Keratinocyte (primary cell): ENCODE measurements around the gene TCEA2. TPM values are rescaled to one million over a fixed set of nuclear protein-coding genes. Genes with fewer than 3 reads are reported as not detected.

ENCODE experiments used
- DNase-seq: peaks from one replicate; pipeline ENCODE4 v3.0.0-alpha.2; 2011; ENCODE audit warnings: low read depth, missing footprints, low spot score
- FAIRE-seq: peaks from 2 replicates; lab custom pipeline; 2011; peaks lifted over from hg19 to GRCh38; lab: Jason Lieb, UNC
- H2AFZ ChIP-seq: 2 replicates; pipeline ENCODE4 v1.6.0; 2012; ENCODE audit warnings: low read length, control low read depth, inconsistent platforms; ENCODE audit not compliant: control insufficient read depth
- H3K27ac ChIP-seq: 2 replicates; pipeline ENCODE4 v1.5.1; 2011; ENCODE audit warnings: low read length; ENCODE audit not compliant: control insufficient read depth, insufficient read depth
- H3K27me3 ChIP-seq: 3 replicates; pipeline ENCODE4 v1.6.0; 2011; ENCODE audit warnings: low read length; ENCODE audit not compliant: control insufficient read depth, insufficient read depth; ENCODE audit errors: extremely low read depth
- H3K36me3 ChIP-seq, 2 experiments: 2 replicates in 1 of 2; 3 replicates in 1 of 2; pipeline ENCODE4 v1.5.1; 2011; ENCODE audit warnings: low read length in 2 of 2, mild to moderate bottlenecking in 1 of 2; ENCODE audit not compliant: control insufficient read depth in 2 of 2, insufficient read depth in 2 of 2; ENCODE audit errors: extremely low read depth in 1 of 2
- H3K4me1 ChIP-seq: 3 replicates; pipeline ENCODE4 v1.5.1; 2011; ENCODE audit warnings: low read length; ENCODE audit not compliant: control insufficient read depth, insufficient read depth; ENCODE audit errors: extremely low read depth
- H3K4me2 ChIP-seq: 3 replicates; pipeline ENCODE4 v1.6.0; 2011; ENCODE audit warnings: low read depth, low read length; ENCODE audit not compliant: control insufficient read depth, insufficient read depth; ENCODE audit errors: extremely low read depth
- H3K4me3 ChIP-seq, 3 experiments: fragments of 200-600 bp in 1 of 3; sonication (generic) in 1 of 3; 2 replicates in 2 of 3; 3 replicates in 1 of 3; pipeline ENCODE4 v1.5.1; 2011 to 2016; ENCODE audit warnings: low read length in 3 of 3, mild to moderate bottlenecking in 3 of 3, control low read depth in 2 of 3, inconsistent platforms in 1 of 3, low read depth in 1 of 3, mixed read lengths in 1 of 3, mixed run types in 1 of 3, moderate library complexity in 1 of 3; ENCODE audit not compliant: control insufficient read depth in 2 of 3, insufficient read depth in 2 of 3; ENCODE audit errors: extremely low read depth in 1 of 3
- H3K79me2 ChIP-seq: 2 replicates; pipeline ENCODE4 v1.6.0; 2012; ENCODE audit warnings: low read length; ENCODE audit not compliant: control insufficient read depth, insufficient read depth
- H3K9ac ChIP-seq: 3 replicates; pipeline ENCODE4 v1.6.0; 2011; ENCODE audit warnings: low read length; ENCODE audit not compliant: control insufficient read depth, insufficient read depth; ENCODE audit errors: extremely low read depth
- H3K9me1 ChIP-seq: 3 replicates; pipeline ENCODE4 v1.6.0; 2011; ENCODE audit warnings: low read length; ENCODE audit not compliant: control insufficient read depth, insufficient read depth; ENCODE audit errors: extremely low read depth
- H3K9me3 ChIP-seq: 2 replicates; pipeline ENCODE4 v1.5.1; 2012; ENCODE audit warnings: low read depth, low read length; ENCODE audit not compliant: control insufficient read depth
- H4K20me1 ChIP-seq: 3 replicates; pipeline ENCODE4 v1.6.0; 2011; ENCODE audit warnings: low read length; ENCODE audit not compliant: control insufficient read depth, insufficient read depth; ENCODE audit errors: extremely low read depth
- EZH2 ChIP-seq: IDR thresholded peaks from one replicate; pipeline ENCODE4 v1.6.1; 2012; ENCODE audit warnings: inconsistent platforms, mild to moderate bottlenecking, low read length, moderate library complexity
- dilution Hi-C: fragments of 300-500 bp; cut with MboI; formaldehyde crosslinking; loops from one replicate; pipeline ENCODE4 v1.7.0; 2020; ENCODE audit warnings: low sequenced_read_pairs; ENCODE audit not compliant: extremely low pct_ligation_motif_present
- polyA plus RNA-seq, 5 experiments: library from polyadenylated mRNA; depleted of rRNA in 3 of 5; stranded (reverse) in 3 of 5; stranded (forward) in 1 of 5; unstranded in 1 of 5; fragments of >200 nt; gene quantifications; 1 replicate in 1 of 5; 2 replicates in 3 of 5; 3 replicates in 1 of 5; pipeline versions ENCODE4 v1.2.1 to v1.2.3, GENCODE V29; 2011 to 2012; ENCODE audit warnings: missing spikeins in 2 of 5, low read depth in 1 of 5, low replicate concordance in 1 of 5
- TF ChIP-seq, protein P1 (sequence below), 3 experiments: IDR thresholded peaks in 1 of 3; conservative IDR thresholded peaks in 1 of 3; optimal IDR thresholded peaks in 1 of 3; 2 replicates in 2 of 3; 3 replicates in 1 of 3; pipeline versions ENCODE3 to v1.5.1; 2011; ENCODE audit warnings: low read length in 3 of 3, mild to moderate bottlenecking in 3 of 3, moderate library complexity in 2 of 3, control low read depth in 1 of 3, inconsistent platforms in 1 of 3; ENCODE audit not compliant: insufficient read depth in 2 of 3; ENCODE audit errors: extremely low read depth in 1 of 3

The TCEA2 gene
- polyA plus RNA-seq, 1 donor (not counting 4 experiments of a cell fraction or from before 2014, with no cell fraction given): 9.1 TPM

DNA sequence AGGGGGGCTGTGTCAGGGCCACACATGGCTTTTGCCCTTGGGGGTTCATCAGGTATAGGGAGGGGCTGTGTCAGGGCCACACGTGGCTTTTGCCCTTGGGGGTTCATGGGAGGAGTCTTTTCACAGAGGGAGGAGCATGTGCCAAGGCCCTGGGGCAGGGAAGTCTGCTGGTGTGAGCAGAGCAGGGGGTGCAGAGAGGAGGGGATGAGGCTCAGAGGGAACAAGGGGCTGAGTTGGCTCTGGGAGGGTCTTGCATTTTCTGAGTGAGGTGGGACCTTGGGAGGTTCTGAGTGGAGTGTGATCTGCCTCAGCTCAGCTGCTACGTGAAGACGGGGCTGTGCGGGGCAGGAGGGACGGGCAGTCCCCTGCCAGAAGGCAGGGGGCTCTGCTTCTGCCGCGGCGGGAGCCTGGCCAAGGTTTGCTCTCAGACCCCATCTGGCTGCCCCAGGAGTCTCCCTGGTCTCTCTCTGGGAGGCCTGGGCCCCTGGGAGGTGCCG is 7.6 kb upstream of the TCEA2 start:
- dilution Hi-C loops: no loop called here
- Histone ChIP-seq H3K27ac (no peak overlapping the region), H4K20me1 (peaks cover 2% of the 10 kb centered on the region), H3K9ac (no peak overlapping the region), H3K9me1 (no peaks in the 10 kb centered on the region), H3K4me3 (no peak overlapping the region), H2AFZ (no peak overlapping the region), H3K4me2 (no peak overlapping the region), H3K4me1 (peaks cover 28% of the 10 kb centered on the region), H3K9me3 (no peaks in the 10 kb centered on the region), H3K79me2 (no peaks in the 10 kb centered on the region), H3K36me3 (no peaks in the 10 kb centered on the region), H3K27me3 (peaks cover 4% of the 10 kb centered on the region)
- no peak for DNase-seq
- FAIRE-seq: no peak
- no peak for TF ChIP-seq EZH2
- TF ChIP-seq, protein P1, sequence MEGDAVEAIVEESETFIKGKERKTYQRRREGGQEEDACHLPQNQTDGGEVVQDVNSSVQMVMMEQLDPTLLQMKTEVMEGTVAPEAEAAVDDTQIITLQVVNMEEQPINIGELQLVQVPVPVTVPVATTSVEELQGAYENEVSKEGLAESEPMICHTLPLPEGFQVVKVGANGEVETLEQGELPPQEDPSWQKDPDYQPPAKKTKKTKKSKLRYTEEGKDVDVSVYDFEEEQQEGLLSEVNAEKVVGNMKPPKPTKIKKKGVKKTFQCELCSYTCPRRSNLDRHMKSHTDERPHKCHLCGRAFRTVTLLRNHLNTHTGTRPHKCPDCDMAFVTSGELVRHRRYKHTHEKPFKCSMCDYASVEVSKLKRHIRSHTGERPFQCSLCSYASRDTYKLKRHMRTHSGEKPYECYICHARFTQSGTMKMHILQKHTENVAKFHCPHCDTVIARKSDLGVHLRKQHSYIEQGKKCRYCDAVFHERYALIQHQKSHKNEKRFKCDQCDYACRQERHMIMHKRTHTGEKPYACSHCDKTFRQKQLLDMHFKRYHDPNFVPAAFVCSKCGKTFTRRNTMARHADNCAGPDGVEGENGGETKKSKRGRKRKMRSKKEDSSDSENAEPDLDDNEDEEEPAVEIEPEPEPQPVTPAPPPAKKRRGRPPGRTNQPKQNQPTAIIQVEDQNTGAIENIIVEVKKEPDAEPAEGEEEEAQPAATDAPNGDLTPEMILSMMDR (optimal IDR thresholded peaks at IDR 0.05 in 1 of 3, IDR thresholded peaks at IDR 0.05 in 1 of 3, conservative IDR thresholded peaks at IDR 0.05 in 1 of 3; ENCODE audit: extremely low read depth in 1 of 3, insufficient read depth in 2 of 3, low read length in 3 of 3): no peak

DNA sequence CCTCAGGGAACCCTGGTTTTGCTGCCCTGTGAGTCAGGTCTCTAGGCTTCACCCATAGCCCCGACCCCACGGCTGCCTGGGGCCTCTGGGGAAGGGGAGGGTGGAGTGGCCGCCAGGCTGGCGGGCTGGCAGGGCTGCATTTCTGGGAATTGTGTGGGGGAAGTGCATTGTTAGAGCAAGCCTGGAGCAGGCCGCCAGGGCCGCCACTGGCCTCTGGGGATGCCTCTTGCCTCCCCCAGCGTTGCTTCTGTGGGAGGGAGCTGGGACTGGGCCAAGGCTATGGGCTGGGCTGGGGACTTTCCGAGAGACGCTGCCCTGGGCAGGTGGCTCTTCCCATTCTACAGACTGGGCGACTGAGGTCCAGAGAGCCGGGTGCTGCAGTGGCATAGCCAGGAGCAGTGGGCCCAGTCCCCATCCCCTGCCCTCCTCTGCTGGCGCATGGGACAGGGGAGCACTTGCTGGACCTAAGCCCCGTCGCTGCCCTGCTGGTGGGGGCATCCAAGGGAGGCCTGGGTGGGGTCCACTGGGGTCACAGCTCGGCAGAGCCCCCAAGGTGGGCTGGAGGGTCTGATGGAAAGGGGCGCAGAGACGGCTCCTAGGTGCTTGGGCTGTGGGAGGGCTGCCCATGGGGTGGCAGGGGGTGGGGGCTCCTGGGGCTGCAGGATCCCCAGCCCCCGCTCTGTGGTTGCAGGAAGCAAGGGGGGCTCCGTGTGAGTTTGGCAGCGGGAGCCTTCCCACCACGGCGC is 6.9 kb upstream of the TCEA2 start:
- TF ChIP-seq EZH2: no peak
- TF ChIP-seq, protein P1 (optimal IDR thresholded peaks at IDR 0.05 in 1 of 3, IDR thresholded peaks at IDR 0.05 in 1 of 3, conservative IDR thresholded peaks at IDR 0.05 in 1 of 3; ENCODE audit: extremely low read depth in 1 of 3, insufficient read depth in 2 of 3, low read length in 3 of 3): no peak
- no peaks in the 10 kb centered on the region for H3K27me3 ChIP-seq
- dilution Hi-C loops: no loop called here
- H3K79me2 ChIP-seq: no peaks in the 10 kb centered on the region
- H3K4me2 ChIP-seq: no peak overlapping the region
- no peak overlapping the region for H2AFZ ChIP-seq
- H3K4me3 ChIP-seq: no peak overlapping the region
- H3K9me1 ChIP-seq: no peaks in the 10 kb centered on the region
- H3K9ac ChIP-seq: no peak overlapping the region
- H3K4me1 ChIP-seq: peaks cover 28% of the 10 kb centered on the region
- DNase-seq (no peak), FAIRE-seq (no peak)
- no peaks in the 10 kb centered on the region for H3K36me3 ChIP-seq
- H4K20me1 ChIP-seq: peaks cover 2% of the 10 kb centered on the region
- no peaks in the 10 kb centered on the region for H3K9me3 ChIP-seq
- H3K27ac ChIP-seq: no peak overlapping the region
